ENCODE results near the gene ECE1. TPM values are rescaled to one million over a fixed set of nuclear protein-coding genes. Genes with fewer than 3 reads are reported as not detected.
"Not testable (repeated sequence)": the region's sequence is repeated elsewhere in the genome, so short reads cannot be mapped to it uniquely, and the experiment has no call there.

The ECE1 gene
- total and polyA plus RNA-seq, 7 donors = 12.2 to 24.9 (median 14.6) TPM

GRCh38 chr1:21188235-21188634 lies 102.0 kb downstream of the ECE1 start:
- TF ChIP-seq, protein P1, sequence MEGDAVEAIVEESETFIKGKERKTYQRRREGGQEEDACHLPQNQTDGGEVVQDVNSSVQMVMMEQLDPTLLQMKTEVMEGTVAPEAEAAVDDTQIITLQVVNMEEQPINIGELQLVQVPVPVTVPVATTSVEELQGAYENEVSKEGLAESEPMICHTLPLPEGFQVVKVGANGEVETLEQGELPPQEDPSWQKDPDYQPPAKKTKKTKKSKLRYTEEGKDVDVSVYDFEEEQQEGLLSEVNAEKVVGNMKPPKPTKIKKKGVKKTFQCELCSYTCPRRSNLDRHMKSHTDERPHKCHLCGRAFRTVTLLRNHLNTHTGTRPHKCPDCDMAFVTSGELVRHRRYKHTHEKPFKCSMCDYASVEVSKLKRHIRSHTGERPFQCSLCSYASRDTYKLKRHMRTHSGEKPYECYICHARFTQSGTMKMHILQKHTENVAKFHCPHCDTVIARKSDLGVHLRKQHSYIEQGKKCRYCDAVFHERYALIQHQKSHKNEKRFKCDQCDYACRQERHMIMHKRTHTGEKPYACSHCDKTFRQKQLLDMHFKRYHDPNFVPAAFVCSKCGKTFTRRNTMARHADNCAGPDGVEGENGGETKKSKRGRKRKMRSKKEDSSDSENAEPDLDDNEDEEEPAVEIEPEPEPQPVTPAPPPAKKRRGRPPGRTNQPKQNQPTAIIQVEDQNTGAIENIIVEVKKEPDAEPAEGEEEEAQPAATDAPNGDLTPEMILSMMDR (IDR thresholded peaks at IDR 0.05) = no peak
- Histone ChIP-seq H3K27ac (no peak overlapping the region), H3K36me3 (ENCODE audit: insufficient read depth in 1 of 2, low read depth in 1 of 2) (no peaks in the 10 kb centered on the region), H3K9me3 (no peaks in the 10 kb centered on the region), H3K4me3 (no peak overlapping the region), H3K27me3 (ENCODE audit: insufficient read depth in 3 of 3, low read length in 2 of 3) (no peaks in the 10 kb centered on the region), H3K4me1 (peaks cover 13% of the 10 kb centered on the region)
- no peak for ATAC-seq
- WGBS, 3 donors = 50 to 73% (median 54%) methylated on average over 3 of the region's 3 CpGs
- intact Hi-C loops (cut with DNase I) = no loop called here
- DNase-seq = no peak

GRCh38 chr1:21185221-21185731 lies 105.0 kb downstream of the ECE1 start:
- no peak overlapping the region for H3K4me3 ChIP-seq
- no peak for DNase-seq
- H3K9me3 ChIP-seq = no peaks in the 10 kb centered on the region
- H3K27me3 ChIP-seq (ENCODE audit: insufficient read depth in 3 of 3, low read length in 2 of 3) = no peaks in the 10 kb centered on the region
- intact Hi-C loops (cut with DNase I) = no loop called here
- no peak overlapping the region for H3K27ac ChIP-seq
- TF ChIP-seq, protein P1 (IDR thresholded peaks at IDR 0.05) = no peak
- peaks cover 9% of the 10 kb centered on the region for H3K4me1 ChIP-seq
- WGBS, 3 donors = 89 to 96% (median 95%) methylated on average over 5 of the region's 5 CpGs
- ATAC-seq = no peak
- H3K36me3 ChIP-seq (ENCODE audit: insufficient read depth in 1 of 2, low read depth in 1 of 2) = no peaks in the 10 kb centered on the region

DNA sequence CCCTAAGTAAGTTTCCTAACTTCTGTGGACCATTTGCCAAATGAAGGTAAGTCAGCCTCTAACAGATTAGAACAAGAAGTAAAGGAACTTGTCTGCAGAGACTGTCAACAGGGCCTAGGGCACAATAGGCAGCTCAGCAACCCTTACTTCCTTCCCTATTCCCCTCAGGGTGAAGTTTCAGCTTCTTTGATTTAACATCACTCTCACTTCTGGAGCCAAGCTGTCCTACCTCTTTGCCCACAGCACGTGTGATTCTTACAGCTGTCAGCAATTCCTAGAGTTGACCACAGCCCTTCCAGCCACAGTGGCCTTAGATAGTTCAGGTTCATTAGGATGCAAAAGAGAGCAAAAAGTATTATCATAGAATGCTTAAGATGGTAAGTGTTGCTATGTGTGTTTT lies 106.0 kb downstream of the ECE1 start:
- WGBS, 3 donors = 10 to 29% (median 16%) methylated on average over 1 of the region's 1 CpG

DNA sequence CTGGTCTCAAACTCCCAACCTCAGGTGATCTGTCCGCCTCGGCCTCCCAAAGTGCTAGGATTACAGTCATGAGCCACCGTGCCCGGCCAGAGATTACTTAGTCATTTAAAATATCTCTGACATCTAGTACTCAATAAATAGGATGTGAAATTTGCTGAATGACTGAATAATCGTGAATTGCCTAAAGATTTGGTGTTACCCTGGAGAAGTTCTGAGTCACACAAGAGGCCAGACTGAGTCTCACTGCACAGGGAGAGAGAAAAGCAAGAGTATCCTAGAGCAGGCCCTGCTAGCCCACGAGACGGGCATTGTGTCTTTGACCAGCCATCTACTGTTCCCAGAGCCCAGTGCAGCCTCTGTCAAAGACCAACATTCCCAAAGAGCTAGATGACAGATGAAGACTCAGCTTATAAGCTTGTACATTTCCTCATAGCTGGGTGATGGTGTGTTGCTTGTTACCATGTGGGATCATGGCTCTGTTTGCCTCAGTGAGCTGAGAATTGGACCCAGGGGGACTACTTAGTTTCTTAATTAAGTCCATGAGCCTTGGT lies 108.0 kb downstream of the ECE1 start:
- TF ChIP-seq, protein P1 (IDR thresholded peaks at IDR 0.05) = no peak
- intact Hi-C loops (cut with DNase I) = no loop called here
- Histone ChIP-seq H3K4me1 (peaks cover 9% of the 10 kb centered on the region), H3K27ac (no peak overlapping the region), H3K4me3 (no peak overlapping the region), H3K27me3 (ENCODE audit: insufficient read depth in 3 of 3, low read length in 2 of 3) (no peaks in the 10 kb centered on the region), H3K9me3 (no peaks in the 10 kb centered on the region), H3K36me3 (ENCODE audit: insufficient read depth in 1 of 2, low read depth in 1 of 2) (no peaks in the 10 kb centered on the region)
- no peak for ATAC-seq
- no peak for DNase-seq
- 63 to 81% (median 72%) methylated on average over 7 of the region's 7 CpGs for WGBS, 3 donors

More for the DNA sequence above, 106.0 kb downstream of the ECE1 start:
- Histone ChIP-seq H3K36me3 (ENCODE audit: insufficient read depth in 1 of 2, low read depth in 1 of 2) (no peaks in the 10 kb centered on the region), H3K27ac (no peak overlapping the region), H3K27me3 (ENCODE audit: insufficient read depth in 3 of 3, low read length in 2 of 3) (no peaks in the 10 kb centered on the region), H3K4me3 (no peak overlapping the region), H3K9me3 (no peaks in the 10 kb centered on the region), H3K4me1 (peaks cover 9% of the 10 kb centered on the region)
- intact Hi-C loops (cut with DNase I) = no loop called here
- no peak for ATAC-seq
- TF ChIP-seq, protein P1 (IDR thresholded peaks at IDR 0.05) = no peak
- no peak for DNase-seq

DNA sequence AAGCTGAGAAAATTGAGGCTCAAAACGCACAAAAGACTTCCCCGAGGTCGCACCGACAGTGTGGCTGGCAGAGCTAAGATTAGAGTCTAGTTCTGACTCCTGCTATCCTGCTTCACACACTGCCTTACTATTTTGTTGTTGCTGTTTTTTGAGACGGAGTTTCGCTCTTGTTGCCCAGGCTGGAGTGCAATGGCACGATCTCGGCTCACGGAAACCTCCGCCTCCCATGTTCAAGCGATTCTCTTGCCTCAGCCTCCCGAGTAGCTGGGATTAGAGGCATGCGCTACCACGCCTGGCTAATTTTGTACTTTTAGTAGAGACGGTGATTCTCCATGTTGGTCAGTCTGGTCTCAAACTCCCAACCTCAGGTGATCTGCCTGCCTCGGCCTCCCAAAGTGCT lies 112.0 kb downstream of the ECE1 start:
- not testable (repeated sequence) for DNase-seq; ATAC-seq; H3K27me3 ChIP-seq (ENCODE audit: insufficient read depth in 3 of 3, low read length in 2 of 3); H3K27ac ChIP-seq; H3K4me3 ChIP-seq; H3K9me3 ChIP-seq; H3K36me3 ChIP-seq (ENCODE audit: insufficient read depth in 1 of 2, low read depth in 1 of 2)
- H3K4me1 ChIP-seq = peaks cover 21% of the 10 kb centered on the region
- intact Hi-C loops (cut with DNase I) = loop anchor here (5.0 kb wide), 2 partner anchors 186 to 281 kb away; no protein-coding TSS in a partner anchor
- WGBS, 3 donors = 93 to 97% (median 97%) methylated on average over 16 of the region's 16 CpGs
